CD4-positive, alpha-beta T cell treated with Interleukin-6 for 4 hours (primary cell): Measurements from ENCODE around the gene FOXC2.
"Not testable (repeated sequence)": the region's sequence is repeated elsewhere in the genome, so short reads cannot be mapped to it uniquely, and the experiment has no call there.

Experiments used
- DNase-seq: peaks from one replicate; pipeline ENCODE4 v3.0.0-alpha.2; 2020; ENCODE audit warnings: mixed read lengths

The FOXC2 gene

GRCh38 chr16:86574646-86575045, 8.0 kb downstream of the FOXC2 start:
- no peak for DNase-seq

GRCh38 chr16:86575095-86575685, 8.6 kb downstream of the FOXC2 start:
- DNase-seq: no peak

- DNase-seq: peak; percentile 50
Measured at GRCh38 chr16:86575754-86576557, 9.3 kb downstream of the FOXC2 start.

- no peak for DNase-seq
Measured at GRCh38 chr16:86576591-86577313, 10.1 kb downstream of the FOXC2 start.

GRCh38 chr16:86577314-86577971, 10.8 kb downstream of the FOXC2 start:
- DNase-seq: no peak

GRCh38 chr16:86578061-86578599, 11.5 kb downstream of the FOXC2 start, which contains the start of gene FOXL1:
Gene FOXL1 (plus strand): TSS chr16:86578549. CDS start chr16:86578724, 175 bp downstream.
- no peak for DNase-seq

- DNase-seq: no peak
Measured at GRCh38 chr16:86578611-86579267, 12.1 kb downstream of the FOXC2 start.

- DNase-seq: no peak
Measured at GRCh38 chr16:86579268-86580062, 12.8 kb downstream of the FOXC2 start.

GRCh38 chr16:86580063-86580790, 13.6 kb downstream of the FOXC2 start:
- no peak for DNase-seq

GRCh38 chr16:86580791-86581170, 14.2 kb downstream of the FOXC2 start:
- DNase-seq: no peak

GRCh38 chr16:86581458-86581857, 14.8 kb downstream of the FOXC2 start:
- no peak for DNase-seq

GRCh38 chr16:86584071-86584685, 17.5 kb downstream of the FOXC2 start:
- DNase-seq: no peak

GRCh38 chr16:86584726-86585721, 18.4 kb downstream of the FOXC2 start:
- DNase-seq: no peak

- DNase-seq: no peak
Measured at GRCh38 chr16:86585821-86586611, 19.4 kb downstream of the FOXC2 start.

- no peak for DNase-seq
Measured at GRCh38 chr16:86587487-86587886, 20.9 kb downstream of the FOXC2 start.

- DNase-seq: not testable (repeated sequence)
Measured at GRCh38 chr16:86587955-86588354, 21.3 kb downstream of the FOXC2 start.

- DNase-seq: no peak
Measured at GRCh38 chr16:86590501-86591144, 24.0 kb downstream of the FOXC2 start.

- no peak for DNase-seq
Measured at GRCh38 chr16:86591270-86591669, 24.6 kb downstream of the FOXC2 start.
